HepG2 (cell line): Measurements from ENCODE around the gene DENND4A. TPM values are rescaled to one million over a fixed set of nuclear protein-coding genes. Genes with fewer than 3 reads are reported as not detected.
A peak's percentile ranks its signal among the peaks of the same experiment; 100 is the strongest.

Source experiments
- JUN ChIP-seq: sonication (generic); formaldehyde crosslinking; IDR thresholded peaks from 2 replicates; pipeline ENCODE4 v1.4.0; 2020; ENCODE audit warnings: mild to moderate bottlenecking, missing genetic modification reagents
- KDM5B ChIP-seq: sonication (generic); formaldehyde crosslinking; IDR thresholded peaks from 2 replicates; pipeline ENCODE4 v1.4.0; 2020; ENCODE audit warnings: missing genetic modification reagents, mild to moderate bottlenecking, borderline replicate concordance
- LCORL ChIP-seq, 2 experiments: fragments of 450-650 bp in 1 of 2; sonication (generic) in 1 of 2; formaldehyde crosslinking in 1 of 2; IDR thresholded peaks; 2 replicates each; pipeline versions ENCODE4 v1.5.0 to v1.6.1; 2017 to 2020; ENCODE audit warnings: antibody characterized with exemption in 1 of 2, missing genetic modification reagents in 1 of 2
- MBNL3 ChIP-seq: fragments of 250-450 bp; sonication (Bioruptor Pico); conservative IDR thresholded peaks from 2 replicates; pipeline ENCODE4 v1.8.0; 2022; ENCODE audit warnings: mild to moderate bottlenecking, inconsistent platforms
- MED1 ChIP-seq: sonication (generic); formaldehyde crosslinking; IDR thresholded peaks from 2 replicates; pipeline ENCODE4 v1.4.0; 2020; ENCODE audit warnings: missing genetic modification reagents
- MLX ChIP-seq: IDR thresholded peaks from 2 replicates; pipeline ENCODE4 v1.6.1; 2016
- MXI1 ChIP-seq: IDR thresholded peaks from 3 replicates; pipeline ENCODE4 v1.6.1; 2012; ENCODE audit warnings: low read depth, low read length, inconsistent platforms, borderline replicate concordance
- NR0B2 ChIP-seq: sonication (generic); formaldehyde crosslinking; IDR thresholded peaks from 2 replicates; pipeline ENCODE4 v1.4.0; 2020; ENCODE audit warnings: mild to moderate bottlenecking, missing genetic modification reagents
- NR3C1 ChIP-seq: sonication (generic); formaldehyde crosslinking; IDR thresholded peaks from 2 replicates; pipeline ENCODE4 v1.4.0; 2020; ENCODE audit warnings: missing genetic modification reagents
- PAWR ChIP-seq: sonication (generic); formaldehyde crosslinking; IDR thresholded peaks from 2 replicates; pipeline ENCODE4 v1.4.0; 2020; ENCODE audit warnings: missing genetic modification reagents, mild to moderate bottlenecking, borderline replicate concordance
- PAXIP1 ChIP-seq: sonication (generic); formaldehyde crosslinking; conservative IDR thresholded peaks from 2 replicates; pipeline ENCODE4 v1.4.0; 2020; ENCODE audit warnings: mild to moderate bottlenecking, missing genetic modification reagents, moderate library complexity
- TBL1XR1 ChIP-seq: fragments of 150-350 bp; IDR thresholded peaks from 2 replicates; pipeline ENCODE4 v1.6.1; 2014; ENCODE audit warnings: borderline replicate concordance, low read length; ENCODE audit not compliant: partially characterized antibody
- XRCC5 ChIP-seq: fragments of 200-400 bp; formaldehyde crosslinking; optimal IDR thresholded peaks from 2 replicates; pipeline ENCODE3; 2017; ENCODE audit warnings: mild to moderate bottlenecking, low read length
- ZHX1 ChIP-seq: sonication (generic); formaldehyde crosslinking; IDR thresholded peaks from 2 replicates; pipeline ENCODE4 v1.8.1; 2022; ENCODE audit warnings: low read depth, mild to moderate bottlenecking, missing genetic modification reagents
- ZNF101 ChIP-seq: sonication (generic); formaldehyde crosslinking; IDR thresholded peaks from 2 replicates; pipeline ENCODE4 v1.4.0; 2020; ENCODE audit warnings: mild to moderate bottlenecking, low read depth, missing genetic modification reagents, borderline replicate concordance
- ZNF30 ChIP-seq: sonication (generic); formaldehyde crosslinking; IDR thresholded peaks from 2 replicates; pipeline ENCODE4 v1.5.0; 2020; ENCODE audit warnings: mild to moderate bottlenecking, missing genetic modification reagents
- ZNF639 ChIP-seq: conservative IDR thresholded peaks from 2 replicates; pipeline ENCODE4 v1.6.1; 2018; ENCODE audit warnings: missing genetic modification reagents
- ZNF703 ChIP-seq: sonication (generic); formaldehyde crosslinking; IDR thresholded peaks from 2 replicates; pipeline ENCODE4 v1.5.1; 2020; ENCODE audit warnings: missing genetic modification reagents, mild to moderate bottlenecking, moderate library complexity, borderline replicate concordance
- ZNF776 ChIP-seq: sonication (generic); formaldehyde crosslinking; IDR thresholded peaks from 2 replicates; pipeline ENCODE4 v1.4.0; 2020; ENCODE audit warnings: mild to moderate bottlenecking, missing genetic modification reagents
- ZNF883 ChIP-seq: sonication (generic); formaldehyde crosslinking; IDR thresholded peaks from 2 replicates; pipeline ENCODE4 v1.5.1; 2020; ENCODE audit warnings: mild to moderate bottlenecking, missing genetic modification reagents; ENCODE audit errors: not compliant biosample characterization
- polyA plus RNA-seq, 8 experiments: library from polyadenylated mRNA; depleted of rRNA in 3 of 8; stranded (reverse) in 7 of 8; unstranded in 1 of 8; fragments of >200 nt; fragmentation: Illumina TruSeq in 4 of 8; extraction: Trizol in 4 of 8; gene quantifications; 2 replicates each; pipeline versions ENCODE4 v1.2.1 to v1.2.3, GENCODE V29; 2011 to 2016; ENCODE audit warnings: low read depth in 4 of 8, missing spikeins in 1 of 8, mixed read lengths in 1 of 8; ENCODE audit not compliant: insufficient read depth in 1 of 8
- total RNA-seq, 5 experiments: library from RNA; depleted of rRNA; stranded (reverse); fragments of >200 nt; fragmentation: Illumina TruSeq; extraction: Trizol; gene quantifications; 2 replicates each; pipeline ENCODE4 v1.2.3, GENCODE V29; 2016; ENCODE audit warnings: low read depth in 1 of 5

Gene DENND4A
- total and polyA plus RNA-seq, 2 of the 13 experiments (the other 11 are each of a cell fraction or from before 2014, with no cell fraction given): 13.2 to 18.6 TPM

- TF ChIP-seq ZNF639 (CRISPR knock-in tag): 0 out of 2 replicates have a peak, but pooled peaks have one; percentile 17
- TF ChIP-seq NR3C1 (CRISPR knock-in tag): no peak
- TF ChIP-seq ZNF101 (CRISPR knock-in tag): no peak
- TF ChIP-seq MBNL3: no peak
- no peak for TF ChIP-seq MLX (CRISPR knock-in tag)
- no peak for TF ChIP-seq ZHX1 (CRISPR knock-in tag)
- no peak for TF ChIP-seq MED1 (CRISPR knock-in tag)
- no peak for TF ChIP-seq PAWR (CRISPR knock-in tag)
- no peak for TF ChIP-seq ZNF776
- peak; percentile 55; the same call in 1 of the 2 replicates for TF ChIP-seq ZNF703
- no peak for TF ChIP-seq ZNF883 (CRISPR knock-in tag)
- peak; percentile 49; the same call in 1 of the 2 replicates for TF ChIP-seq PAXIP1 (CRISPR knock-in tag)
- peak; percentile 12; the same call in 1 of the 2 replicates for TF ChIP-seq KDM5B (CRISPR knock-in tag)
- TF ChIP-seq NR0B2 (CRISPR knock-in tag): no peak
- peak; percentile 40 for TF ChIP-seq XRCC5
- no peak for TF ChIP-seq JUN (CRISPR knock-in tag)
- TF ChIP-seq MXI1: peak; percentile 36; the same call in 1 of the 3 replicates
- no peak for TF ChIP-seq ZNF30 (CRISPR knock-in tag)
- no peak for TF ChIP-seq LCORL (IDR thresholded peaks at IDR 0.05)
- peak; percentile 80; the same call in 1 of the 2 replicates for TF ChIP-seq LCORL (CRISPR knock-in tag; IDR thresholded peaks at IDR 0.05)
- TF ChIP-seq TBL1XR1: no peak
Observed at GRCh38 chr15:65791335-65792137, 557 bp downstream of the DENND4A start (continued).
